ENCODE measurements around the gene CAPN12. TPM values are rescaled to one million over a fixed set of nuclear protein-coding genes. Genes with fewer than 3 reads are reported as not detected.

Gene CAPN12
- total RNA-seq, 1 experiment from 2014 or later, result 8.8 TPM

- TF ChIP-seq ZBTB33 (IDR thresholded peaks at IDR 0.05; ENCODE audit: extremely low read depth, insufficient replicate concordance, low read length) (no peak), EZH2 (IDR thresholded peaks at IDR 0.05) (no peak), SP1 (IDR thresholded peaks at IDR 0.05; ENCODE audit: low read depth) (no peak), CBX3 (IDR thresholded peaks at IDR 0.05; ENCODE audit: low read depth) (no peak), SRF (IDR thresholded peaks at IDR 0.05; ENCODE audit: low read depth) (no peak)
Observed at GRCh38 chr19:38708413-38709024, 35.8 kb downstream of the CAPN12 start (continued).

- DNase-seq (ENCODE audit: low read depth, low spot score) (no peak), ATAC-seq (no peak)
- H3K9me2 ChIP-seq (ENCODE audit: insufficient read depth), result no peaks in the 10 kb centered on the region
- intact Hi-C loops (cut with micrococcal nuclease), result no loop called here
- no TSS peak for BruUV-seq (replicated peaks)
- H3K9me3 ChIP-seq (ENCODE audit: control insufficient read depth in 1 of 2, insufficient read depth in 1 of 2, low read depth in 1 of 2, low read length in 2 of 2), result no peaks in the 10 kb centered on the region
- H3K4me2 ChIP-seq (ENCODE audit: low read length), result no peak overlapping the region
- H3K36me3 ChIP-seq (ENCODE audit: control insufficient read depth in 1 of 2, insufficient read depth in 2 of 2, low read length in 2 of 2), result peaks cover 63 to 84% of the 10 kb centered on the region in 2 experiments
- H3K27me3 ChIP-seq (ENCODE audit: insufficient read depth, low read length), result no peaks in the 10 kb centered on the region
- ChIA-PET RAD21 (ENCODE audit: low non-redundant PET in 1 of 2, low total read pairs in 2 of 2, uncharacterized antibody in 2 of 2, unreplicated experiment in 2 of 2) (no interaction called here), CTCF (no interaction called here), POLR2A (no interaction called here)
- H3K4me3 ChIP-seq (replicated peaks in 1 of 2; ENCODE audit: low read depth in 1 of 2, low read length in 2 of 2), result no peak overlapping the region
- H3K79me2 ChIP-seq (ENCODE audit: insufficient read depth, low read length), result peaks cover 59% of the 10 kb centered on the region; the same call in 1 of the 2 replicates
- no peaks in the 10 kb centered on the region for H4K20me1 ChIP-seq (ENCODE audit: insufficient read depth)
- H3K27ac ChIP-seq (ENCODE audit: low read depth, low read length), result peak overlapping the region; percentile 24; the same call in 1 of the 2 replicates
- no peaks in the 10 kb centered on the region for H3K4me1 ChIP-seq (ENCODE audit: control insufficient read depth in 1 of 2, insufficient read depth in 2 of 2, low read length in 2 of 2)
- H3K9ac ChIP-seq (ENCODE audit: low read length), result no peak overlapping the region
- no peak overlapping the region for H2AFZ ChIP-seq (ENCODE audit: low read depth, low read length, poor library complexity, severe bottlenecking)
- TF ChIP-seq EGR1 (IDR thresholded peaks at IDR 0.05; ENCODE audit: low read depth), result no peak
- peak; percentile 20; the same call in 1 of the 2 replicates for TF ChIP-seq POLR2AphosphoS5 (IDR thresholded peaks at IDR 0.05; ENCODE audit: low read depth, low read length)
Observed at GRCh38 chr19:38707512-38708114, 36.7 kb downstream of the CAPN12 start.
